Activated naive CD4-positive, alpha-beta T cell treated with anti-CD3 and anti-CD28 coated beads, Interleukin-2, amount 50 U/mL, for 24 hours (primary cell): ENCODE data around the gene PRPF6.

Experiments
- H3K27ac Mint-ChIP-seq: one replicate; pipeline ENCODE4 v1.8.0; 2021; ENCODE audit warnings: mild to moderate bottlenecking, mixed read lengths
- H3K27me3 Mint-ChIP-seq: one replicate; pipeline ENCODE4 v1.8.0; 2021; ENCODE audit warnings: mixed read lengths
- H3K36me3 Mint-ChIP-seq: one replicate; pipeline ENCODE4 v1.8.0; 2021; ENCODE audit warnings: mixed read lengths
- H3K4me1 Mint-ChIP-seq: one replicate; pipeline ENCODE4 v1.8.0; 2021; ENCODE audit warnings: mixed read lengths
- H3K4me3 Mint-ChIP-seq: one replicate; pipeline ENCODE4 v1.8.0; 2021; ENCODE audit warnings: mild to moderate bottlenecking, mixed read lengths
- H3K9me3 Mint-ChIP-seq: one replicate; pipeline ENCODE4 v1.8.0; 2021; ENCODE audit warnings: mixed read lengths

Gene PRPF6

GRCh38 chr20:64039293-64040160 is 58.6 kb downstream of the PRPF6 start:
- Mint-ChIP-seq H3K36me3 (no peaks in the 10 kb centered on the region), H3K4me3 (peak overlapping the region; percentile 81), H3K27ac (peak overlapping the region; percentile 35), H3K9me3 (no peaks in the 10 kb centered on the region), H3K4me1 (peaks cover 53% of the 10 kb centered on the region), H3K27me3 (no peaks in the 10 kb centered on the region)

DNA sequence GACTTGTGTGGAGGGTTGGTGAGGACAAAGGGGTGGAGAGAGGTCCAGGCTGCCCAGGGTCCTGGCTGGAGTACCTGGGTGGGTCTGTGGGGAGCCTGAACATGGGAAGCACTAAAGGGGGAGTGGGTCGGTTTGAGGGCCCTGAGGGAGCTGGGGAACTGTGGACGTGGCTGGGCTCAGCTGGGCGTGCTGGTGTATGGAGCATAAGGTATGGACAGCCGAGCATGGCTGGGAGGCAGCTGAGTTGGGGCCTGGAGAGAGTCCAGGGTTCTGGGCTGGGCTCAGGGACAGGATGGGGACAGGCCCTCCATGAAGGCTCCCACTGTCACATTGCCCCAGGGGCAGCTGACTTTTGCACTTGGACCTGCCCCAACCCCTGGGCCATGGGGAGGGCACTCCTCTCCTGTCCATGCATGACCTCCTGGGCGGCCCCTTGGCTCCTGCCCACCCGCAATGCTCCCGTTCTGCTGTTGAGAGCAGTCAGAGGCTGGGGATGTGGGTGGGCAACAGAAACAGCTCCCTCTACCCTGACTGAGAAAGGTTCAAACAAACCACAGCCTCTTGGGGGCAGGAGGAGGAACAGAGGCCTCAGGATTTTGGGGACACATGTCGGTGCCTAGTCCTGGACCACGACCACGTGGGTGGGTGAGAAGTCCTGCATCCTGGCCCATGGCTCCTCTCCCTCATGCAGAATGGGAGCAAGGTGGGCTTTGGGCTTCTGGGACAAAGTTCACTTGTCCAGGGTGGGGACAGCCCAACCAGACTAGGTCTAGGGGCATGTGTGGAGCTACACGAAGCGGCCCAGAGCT is 59.5 kb downstream of the PRPF6 start:
- peak overlapping the region; percentile 12 for H3K27ac Mint-ChIP-seq
- no peaks in the 10 kb centered on the region for H3K27me3 Mint-ChIP-seq
- peaks cover 52% of the 10 kb centered on the region for H3K4me1 Mint-ChIP-seq

DNA sequence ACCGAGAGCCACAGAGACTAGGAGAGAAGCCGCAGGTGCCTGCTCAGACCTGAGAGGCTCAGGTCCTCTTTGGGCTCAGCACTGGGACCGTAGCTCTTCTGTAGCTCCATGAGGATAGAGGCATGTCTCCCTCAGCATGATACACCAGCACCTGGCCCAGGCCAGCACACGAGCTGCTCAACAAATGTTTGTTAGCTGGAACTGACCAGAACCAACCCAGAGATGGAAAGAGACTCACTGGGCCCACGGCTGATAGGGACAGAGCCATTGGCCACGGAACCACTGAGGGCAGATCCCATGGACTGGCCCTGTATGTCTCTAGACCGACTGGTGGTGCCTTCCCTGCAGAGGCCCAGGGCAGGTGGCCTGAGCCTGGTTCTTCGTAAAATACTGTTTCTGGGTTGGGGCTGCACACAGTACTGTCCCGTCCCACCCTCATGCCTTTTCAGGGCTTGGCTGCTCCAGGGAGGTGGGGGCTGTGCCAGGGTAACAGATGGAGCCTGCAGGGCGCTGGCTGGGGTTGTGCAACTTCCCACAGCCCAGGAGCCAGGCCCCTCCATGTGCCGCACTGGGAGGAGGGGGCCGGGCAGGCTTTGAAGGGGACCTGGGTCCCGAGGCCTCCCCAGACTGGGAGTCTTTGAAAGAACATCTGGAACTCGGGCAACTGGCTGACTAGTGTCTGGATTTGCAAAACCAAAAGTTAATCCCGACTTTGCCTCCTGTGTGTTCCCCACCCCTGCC is 60.3 kb downstream of the PRPF6 start:
- Mint-ChIP-seq H3K4me1 (peaks cover 58% of the 10 kb centered on the region), H3K4me3 (peak overlapping the region; percentile 85), H3K36me3 (no peaks in the 10 kb centered on the region), H3K27ac (peak overlapping the region; percentile 57), H3K9me3 (no peaks in the 10 kb centered on the region), H3K27me3 (no peaks in the 10 kb centered on the region)

More for the DNA sequence above, 59.5 kb downstream of the PRPF6 start:
- H3K9me3 Mint-ChIP-seq = no peaks in the 10 kb centered on the region
- peak overlapping the region; percentile 85 for H3K4me3 Mint-ChIP-seq
- no peaks in the 10 kb centered on the region for H3K36me3 Mint-ChIP-seq

DNA sequence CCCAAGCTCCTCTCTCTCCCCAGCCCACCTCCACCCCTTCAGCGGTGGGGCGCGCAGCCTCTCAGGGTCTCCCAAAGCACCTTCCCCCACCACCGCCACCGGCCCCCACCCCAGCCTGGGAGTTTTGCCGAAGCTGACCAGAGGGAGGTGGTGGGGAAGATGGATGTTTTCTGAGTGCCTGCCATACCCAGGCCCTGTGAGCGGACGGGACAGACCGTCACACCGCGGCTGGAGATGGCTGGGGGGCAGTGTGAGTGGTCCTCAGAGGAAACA is 60.8 kb downstream of the PRPF6 start:
- H3K4me3 Mint-ChIP-seq = peak overlapping the region; percentile 85
- peaks cover under 1% of the 10 kb centered on the region for H3K27me3 Mint-ChIP-seq
- H3K27ac Mint-ChIP-seq = no peak overlapping the region
- H3K9me3 Mint-ChIP-seq = no peaks in the 10 kb centered on the region
- no peaks in the 10 kb centered on the region for H3K36me3 Mint-ChIP-seq
- H3K4me1 Mint-ChIP-seq = peaks cover 63% of the 10 kb centered on the region

- Mint-ChIP-seq H3K4me3 (peak overlapping the region; percentile 85), H3K9me3 (no peaks in the 10 kb centered on the region), H3K27ac (peak overlapping the region; percentile 92), H3K27me3 (peaks cover 1% of the 10 kb centered on the region), H3K4me1 (peaks cover 61% of the 10 kb centered on the region), H3K36me3 (no peaks in the 10 kb centered on the region)
These were observed 61.3 kb downstream of the PRPF6 start for GRCh38 chr20:64042054-64042781.

GRCh38 chr20:64043768-64044167 is 62.8 kb downstream of the PRPF6 start:
- H3K4me1 Mint-ChIP-seq = peaks cover 56% of the 10 kb centered on the region
- no peaks in the 10 kb centered on the region for H3K9me3 Mint-ChIP-seq
- H3K4me3 Mint-ChIP-seq = peak overlapping the region; percentile 73
- peaks cover 1% of the 10 kb centered on the region for H3K27me3 Mint-ChIP-seq
- peak overlapping the region; percentile 84 for H3K27ac Mint-ChIP-seq
- H3K36me3 Mint-ChIP-seq = no peaks in the 10 kb centered on the region

- Mint-ChIP-seq H3K4me3 (no peak overlapping the region), H3K27ac (peak overlapping the region; percentile 84), H3K36me3 (no peaks in the 10 kb centered on the region), H3K9me3 (no peaks in the 10 kb centered on the region), H3K4me1 (peaks cover 53% of the 10 kb centered on the region), H3K27me3 (peaks cover 1% of the 10 kb centered on the region)
These were observed 63.7 kb downstream of the PRPF6 start for GRCh38 chr20:64044484-64045247.

DNA sequence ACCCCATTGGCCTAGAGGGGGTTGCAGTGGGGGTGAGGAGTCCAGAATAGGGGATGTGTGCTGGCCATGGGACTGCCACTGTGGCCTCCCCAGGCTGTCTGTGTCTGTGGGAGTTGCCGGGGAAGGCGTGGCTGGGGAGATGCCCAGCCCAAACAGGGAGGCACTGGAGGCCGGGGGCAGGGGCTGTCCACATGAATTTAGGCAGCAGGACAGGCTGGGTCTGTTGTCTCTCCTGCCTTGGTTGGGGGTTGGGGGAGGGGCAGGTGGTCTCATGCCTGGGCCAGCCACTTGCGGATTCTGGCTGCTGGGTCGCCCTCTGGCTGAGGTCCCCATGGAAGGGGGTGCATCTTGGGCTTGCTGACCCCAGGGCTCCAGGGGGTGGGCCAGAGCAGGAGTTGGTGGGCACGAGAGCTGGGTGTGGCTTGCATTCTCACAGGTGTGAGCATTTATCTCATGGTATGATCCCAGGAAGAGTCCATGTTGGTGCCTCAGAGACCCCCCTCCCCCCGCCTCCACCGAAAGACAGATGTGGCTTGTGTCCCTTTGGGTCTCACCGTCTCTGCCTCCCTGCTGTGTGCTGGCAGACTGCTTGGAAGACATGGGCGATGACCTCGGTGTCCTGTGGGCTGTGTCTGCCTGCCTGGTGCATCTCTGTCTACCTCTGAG is 64.5 kb downstream of the PRPF6 start:
- Mint-ChIP-seq H3K4me1 (peaks cover 45% of the 10 kb centered on the region), H3K4me3 (no peak overlapping the region), H3K27ac (peak overlapping the region; percentile 47), H3K36me3 (no peaks in the 10 kb centered on the region), H3K9me3 (no peaks in the 10 kb centered on the region), H3K27me3 (peaks cover 1% of the 10 kb centered on the region)

GRCh38 chr20:64047046-64047389 is 66.1 kb downstream of the PRPF6 start:
- Mint-ChIP-seq H3K4me3 (peak overlapping the region; percentile 26), H3K36me3 (no peaks in the 10 kb centered on the region), H3K27me3 (peaks cover 3% of the 10 kb centered on the region), H3K4me1 (peaks cover 37% of the 10 kb centered on the region), H3K9me3 (no peaks in the 10 kb centered on the region), H3K27ac (peak overlapping the region; percentile 23)

DNA sequence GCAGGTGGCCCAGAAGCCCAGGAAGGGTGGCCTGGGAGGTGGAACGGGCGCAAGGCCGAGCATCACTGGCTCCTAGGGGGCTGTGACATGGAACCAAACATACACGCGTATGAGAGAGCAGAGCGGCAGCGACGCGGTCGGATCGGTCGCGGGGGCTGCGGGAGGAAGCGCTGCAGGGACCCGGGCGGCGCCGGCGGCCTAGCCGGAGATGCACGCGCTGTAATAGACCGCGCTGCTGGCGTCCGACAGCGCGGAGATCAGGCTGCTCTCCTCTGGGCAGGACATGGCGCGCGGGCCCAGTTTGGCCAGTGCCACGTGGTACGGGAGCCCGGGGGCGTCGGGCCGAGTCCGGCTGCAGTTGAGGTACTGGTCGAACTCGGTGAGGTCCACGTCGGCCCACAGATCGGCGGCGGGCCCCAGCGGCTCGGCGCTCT is 67.1 kb downstream of the PRPF6 start:
- Mint-ChIP-seq H3K9me3 (no peaks in the 10 kb centered on the region), H3K36me3 (no peaks in the 10 kb centered on the region), H3K27ac (peak overlapping the region; percentile 30), H3K27me3 (peaks cover 3% of the 10 kb centered on the region), H3K4me1 (peaks cover 37% of the 10 kb centered on the region), H3K4me3 (peak overlapping the region; percentile 54)

DNA sequence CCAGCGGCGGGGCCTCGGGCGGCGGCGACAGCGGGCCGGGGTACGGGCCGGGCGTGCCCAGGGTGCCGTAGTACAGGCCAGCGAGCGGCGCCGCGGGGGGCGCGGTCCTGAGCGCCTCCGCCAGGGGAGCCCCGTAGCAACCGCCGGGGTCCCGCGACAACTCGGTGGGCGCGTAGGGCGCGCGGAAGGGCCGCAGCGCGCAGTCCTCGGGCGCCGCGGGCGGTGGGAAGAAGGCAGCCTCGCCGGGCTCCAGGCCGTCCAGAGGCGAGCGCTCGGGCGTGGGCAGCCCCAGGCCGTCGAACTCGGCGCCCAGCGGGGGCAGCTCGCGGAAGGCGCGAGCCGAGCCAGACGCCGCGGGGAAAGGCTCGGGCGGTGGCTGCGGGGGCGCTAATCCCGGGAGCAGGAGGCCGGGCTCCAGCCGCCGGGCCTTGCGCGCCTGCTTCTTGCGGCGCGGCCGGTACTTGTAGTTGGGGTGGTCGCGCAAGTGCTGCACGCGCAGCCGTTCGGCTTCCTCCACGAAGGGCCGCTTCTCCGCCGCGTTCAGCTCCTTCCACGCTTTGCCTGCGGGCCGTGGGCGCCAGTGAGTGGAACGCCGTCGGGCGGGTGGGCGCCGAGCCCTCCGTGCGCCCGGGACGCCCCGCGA is 67.6 kb downstream of the PRPF6 start:
- Mint-ChIP-seq H3K9me3 (no peaks in the 10 kb centered on the region), H3K27me3 (peaks cover 5% of the 10 kb centered on the region), H3K36me3 (no peaks in the 10 kb centered on the region), H3K4me1 (peaks cover 36% of the 10 kb centered on the region), H3K27ac (no peak overlapping the region), H3K4me3 (no peak overlapping the region)

DNA sequence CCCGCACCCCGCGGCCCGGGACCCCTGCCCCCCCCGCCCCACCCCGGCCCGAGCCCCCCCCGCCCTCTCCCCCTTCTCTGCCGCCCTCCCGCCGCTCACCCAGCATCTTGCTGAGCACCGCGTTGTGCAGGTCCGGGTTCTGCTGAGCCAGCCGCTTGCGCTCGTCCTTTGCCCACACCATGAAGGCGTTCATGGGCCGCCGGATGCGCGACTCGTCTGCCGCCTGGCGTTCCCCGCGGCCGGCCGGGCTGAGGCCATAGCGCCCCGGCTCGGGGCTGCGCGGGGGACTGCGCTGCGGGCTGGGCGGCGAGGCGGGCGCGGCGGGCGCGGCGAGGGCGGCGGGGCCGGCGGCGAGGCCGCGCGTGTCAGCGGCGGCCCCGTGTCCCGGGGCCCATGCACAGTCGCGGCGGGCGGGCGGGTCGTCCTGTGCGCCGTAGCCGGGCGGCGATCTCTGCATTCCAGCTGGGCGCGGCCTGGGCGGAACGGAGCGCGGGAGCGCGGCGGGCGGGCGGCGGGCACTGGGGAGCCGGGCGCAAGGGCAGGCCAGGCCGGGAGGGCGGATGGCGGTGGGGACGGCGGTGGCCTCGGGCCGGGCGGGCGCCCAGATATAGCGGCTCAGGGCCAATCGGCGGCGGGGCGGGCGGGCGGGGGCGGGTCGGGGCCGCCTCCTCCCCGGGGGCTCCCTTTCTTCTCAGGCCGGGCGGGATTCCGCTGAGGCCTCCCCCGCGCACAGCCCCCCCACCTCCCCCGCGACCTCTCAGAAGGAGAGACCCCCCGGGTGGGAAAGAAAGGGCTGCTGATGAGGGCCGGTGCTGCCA is 68.3 kb downstream of the PRPF6 start, which contains the start of gene SOX18:
Gene SOX18, minus strand, starts transcription at position 580 of the 818 bp plus-strand sequence. Its CDS starts 123 bp downstream, at position 457.
- Mint-ChIP-seq H3K4me1 (peaks cover 29% of the 10 kb centered on the region), H3K9me3 (no peaks in the 10 kb centered on the region), H3K4me3 (peak within 1 kb of the TSS; percentile 66), H3K36me3 (no peaks in the 10 kb centered on the region), H3K27ac (no peak within 1 kb of the TSS), H3K27me3 (peaks cover 7% of the 10 kb centered on the region)

DNA sequence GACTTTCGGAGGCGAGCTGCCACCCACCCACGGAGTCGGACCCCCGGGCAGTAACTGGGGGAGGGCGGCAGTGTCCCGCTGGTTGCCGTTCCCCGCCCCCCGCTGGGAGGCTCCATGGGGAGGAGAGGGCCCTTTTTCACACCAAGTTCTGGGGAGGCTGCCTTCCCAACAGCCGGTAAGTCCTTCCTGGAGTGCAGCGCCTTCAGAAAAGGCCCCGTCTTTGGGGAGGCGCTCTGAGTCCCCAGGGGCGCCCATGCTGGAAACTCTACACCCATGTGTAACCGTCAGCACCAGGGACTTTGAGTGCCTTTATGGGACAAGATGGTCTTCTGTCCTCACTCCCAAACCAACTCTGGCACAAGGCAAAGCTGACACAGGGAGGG is 68.9 kb downstream of the PRPF6 start:
- no peak overlapping the region for H3K27ac Mint-ChIP-seq
- peaks cover 23% of the 10 kb centered on the region for H3K4me1 Mint-ChIP-seq
- H3K4me3 Mint-ChIP-seq = peak overlapping the region; percentile 19
- peaks cover 7% of the 10 kb centered on the region for H3K27me3 Mint-ChIP-seq
- no peaks in the 10 kb centered on the region for H3K36me3 Mint-ChIP-seq
- no peaks in the 10 kb centered on the region for H3K9me3 Mint-ChIP-seq
